Measurements from ENCODE around the gene NPTXR. TPM values are rescaled to one million over a fixed set of nuclear protein-coding genes. Genes with fewer than 3 reads are reported as not detected.

The NPTXR gene
- total and polyA plus RNA-seq, 8 donors: 0.46 to 19.6 (median 2.3) TPM

DNA sequence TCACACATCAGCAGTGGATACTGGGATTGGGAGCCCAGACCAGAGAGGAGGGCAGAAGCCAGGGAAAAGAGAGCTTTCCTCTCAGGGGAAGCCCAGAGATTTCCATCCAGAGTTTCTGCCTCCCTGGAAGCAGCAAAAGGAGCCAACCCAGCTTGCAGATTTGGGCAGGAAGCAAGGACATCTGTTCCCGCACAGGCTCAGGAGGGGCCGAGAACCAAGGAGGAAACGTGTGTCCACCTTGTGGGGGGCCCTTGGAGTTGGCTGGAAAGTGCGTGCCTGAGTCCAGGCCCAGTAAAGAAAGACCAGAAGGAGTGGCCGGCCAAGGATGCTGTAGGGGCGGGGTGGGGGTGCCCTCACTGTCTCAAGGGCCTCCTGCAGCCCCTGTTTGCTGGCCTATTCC, 6.0 kb upstream of the NPTXR start:
- Histone ChIP-seq H3K36me3 (no peaks in the 10 kb centered on the region), H3K27me3 (peaks cover 0 to 22% (median 0%) of the 10 kb centered on the region in 3 donors), H3K27ac (no peak overlapping the region), H3K4me3 (no peak overlapping the region), H3K4me1 (peaks cover 0 to under 1% (median 0%) of the 10 kb centered on the region in 4 donors), H3K9me3 (no peaks in the 10 kb centered on the region)
- DNase-seq: no peak
- TF ChIP-seq, protein P1, sequence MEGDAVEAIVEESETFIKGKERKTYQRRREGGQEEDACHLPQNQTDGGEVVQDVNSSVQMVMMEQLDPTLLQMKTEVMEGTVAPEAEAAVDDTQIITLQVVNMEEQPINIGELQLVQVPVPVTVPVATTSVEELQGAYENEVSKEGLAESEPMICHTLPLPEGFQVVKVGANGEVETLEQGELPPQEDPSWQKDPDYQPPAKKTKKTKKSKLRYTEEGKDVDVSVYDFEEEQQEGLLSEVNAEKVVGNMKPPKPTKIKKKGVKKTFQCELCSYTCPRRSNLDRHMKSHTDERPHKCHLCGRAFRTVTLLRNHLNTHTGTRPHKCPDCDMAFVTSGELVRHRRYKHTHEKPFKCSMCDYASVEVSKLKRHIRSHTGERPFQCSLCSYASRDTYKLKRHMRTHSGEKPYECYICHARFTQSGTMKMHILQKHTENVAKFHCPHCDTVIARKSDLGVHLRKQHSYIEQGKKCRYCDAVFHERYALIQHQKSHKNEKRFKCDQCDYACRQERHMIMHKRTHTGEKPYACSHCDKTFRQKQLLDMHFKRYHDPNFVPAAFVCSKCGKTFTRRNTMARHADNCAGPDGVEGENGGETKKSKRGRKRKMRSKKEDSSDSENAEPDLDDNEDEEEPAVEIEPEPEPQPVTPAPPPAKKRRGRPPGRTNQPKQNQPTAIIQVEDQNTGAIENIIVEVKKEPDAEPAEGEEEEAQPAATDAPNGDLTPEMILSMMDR (IDR thresholded peaks at IDR 0.05): no peak
- TF ChIP-seq POLR2A (IDR thresholded peaks at IDR 0.05) (no peak), EP300 (IDR thresholded peaks at IDR 0.05) (no peak), POLR2AphosphoS5 (IDR thresholded peaks at IDR 0.05) (no peak)
- 61 to 70% (median 67%) methylated on average over 6 of the region's 6 CpGs for WGBS, 5 donors
- intact Hi-C loops (cut with DNase I; ENCODE audit: low total_unique reads): loop anchor here (10.0 kb wide), 1 partner anchor 75 kb away; no protein-coding TSS in a partner anchor

DNA sequence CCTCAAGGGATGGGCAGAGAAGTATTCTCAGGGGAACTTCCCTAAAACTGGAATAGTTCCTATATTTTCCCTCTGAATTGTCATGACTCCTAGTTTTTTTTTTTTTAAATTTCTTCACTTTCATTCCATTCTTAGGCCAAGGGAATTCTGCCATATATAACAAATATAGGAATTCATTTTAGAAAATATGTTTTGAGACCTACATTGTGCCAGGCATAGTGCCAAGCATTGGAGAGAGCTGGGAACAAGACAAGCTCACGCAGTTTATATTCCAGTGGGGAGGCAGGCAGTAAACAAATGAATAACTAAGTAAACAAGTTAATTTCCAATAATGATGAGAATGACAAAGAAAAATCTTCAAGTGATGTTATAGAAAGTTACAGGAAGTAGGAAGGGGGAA, 2.6 kb upstream of the NPTXR start:
- Histone ChIP-seq H3K36me3 (no peaks in the 10 kb centered on the region), H3K4me1 (peaks cover 10 to 27% (median 22%) of the 10 kb centered on the region in 4 donors), H3K4me3 (no peak overlapping the region), H3K27me3 (peaks cover 0 to 48% (median 15%) of the 10 kb centered on the region in 3 donors), H3K27ac (no peak overlapping the region), H3K9me3 (no peaks in the 10 kb centered on the region)
- TF ChIP-seq EP300 (IDR thresholded peaks at IDR 0.05): no peak
- TF ChIP-seq, protein P1 (IDR thresholded peaks at IDR 0.05): no peak
- no peak for TF ChIP-seq POLR2A (IDR thresholded peaks at IDR 0.05)
- no peak for TF ChIP-seq POLR2AphosphoS5 (IDR thresholded peaks at IDR 0.05)
- DNase-seq: no peak
- WGBS, 5 donors: 73 to 83% (median 82%) methylated on average over 1 of the region's 1 CpG
- intact Hi-C loops (cut with DNase I; ENCODE audit: low total_unique reads): no loop called here

DNA sequence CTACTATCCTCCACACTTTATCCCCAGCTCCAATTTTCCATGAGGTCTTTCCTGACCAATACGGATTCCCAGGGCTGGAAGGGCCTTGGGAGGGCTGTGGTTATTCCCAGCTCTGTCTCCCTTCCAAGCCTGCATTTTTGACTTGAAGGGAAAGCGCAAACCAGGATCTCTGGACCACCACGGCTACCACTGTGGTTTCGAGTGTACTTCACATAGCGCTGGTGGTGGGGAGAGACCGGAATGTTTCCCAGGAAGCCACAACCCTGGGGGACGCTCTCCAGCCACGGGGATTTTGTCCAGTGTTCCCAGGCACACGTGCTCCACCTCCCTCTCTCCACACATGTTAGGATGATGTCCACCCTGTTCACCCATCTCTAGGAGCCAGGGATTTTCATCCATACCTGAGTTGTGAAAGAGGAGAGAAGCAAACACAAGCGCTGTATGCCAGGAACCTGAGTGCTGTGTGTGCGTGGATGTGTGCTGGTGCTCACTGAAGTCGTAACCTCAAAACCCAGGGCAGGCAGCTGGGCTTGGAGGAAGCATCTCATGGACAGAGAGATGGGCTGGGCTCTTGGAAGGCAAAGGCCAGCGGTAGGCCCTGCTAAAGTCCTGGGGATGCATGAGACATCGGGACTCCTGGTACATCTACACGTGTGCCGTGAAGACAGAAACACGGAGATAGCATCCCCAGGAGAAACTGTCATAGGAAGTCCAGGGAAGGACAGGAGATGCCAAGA, 1.3 kb upstream of the NPTXR start:
- intact Hi-C loops (cut with DNase I; ENCODE audit: low total_unique reads): no loop called here
- Histone ChIP-seq H3K27ac (peak overlapping the region in 1 of 5 donors; percentile 86), H3K4me1 (peaks cover 10 to 36% (median 27%) of the 10 kb centered on the region in 4 donors), H3K4me3 (no peak overlapping the region), H3K27me3 (peaks cover 0 to 49% (median 19%) of the 10 kb centered on the region in 3 donors), H3K9me3 (no peaks in the 10 kb centered on the region), H3K36me3 (no peaks in the 10 kb centered on the region)
- DNase-seq: no peak
- 52 to 66% (median 55%) methylated on average over 17 of the region's 17 CpGs for WGBS, 5 donors
- TF ChIP-seq, protein P1 (IDR thresholded peaks at IDR 0.05): no peak
- TF ChIP-seq POLR2A (IDR thresholded peaks at IDR 0.05) (no peak), POLR2AphosphoS5 (IDR thresholded peaks at IDR 0.05) (no peak), EP300 (IDR thresholded peaks at IDR 0.05) (no peak)

DNA sequence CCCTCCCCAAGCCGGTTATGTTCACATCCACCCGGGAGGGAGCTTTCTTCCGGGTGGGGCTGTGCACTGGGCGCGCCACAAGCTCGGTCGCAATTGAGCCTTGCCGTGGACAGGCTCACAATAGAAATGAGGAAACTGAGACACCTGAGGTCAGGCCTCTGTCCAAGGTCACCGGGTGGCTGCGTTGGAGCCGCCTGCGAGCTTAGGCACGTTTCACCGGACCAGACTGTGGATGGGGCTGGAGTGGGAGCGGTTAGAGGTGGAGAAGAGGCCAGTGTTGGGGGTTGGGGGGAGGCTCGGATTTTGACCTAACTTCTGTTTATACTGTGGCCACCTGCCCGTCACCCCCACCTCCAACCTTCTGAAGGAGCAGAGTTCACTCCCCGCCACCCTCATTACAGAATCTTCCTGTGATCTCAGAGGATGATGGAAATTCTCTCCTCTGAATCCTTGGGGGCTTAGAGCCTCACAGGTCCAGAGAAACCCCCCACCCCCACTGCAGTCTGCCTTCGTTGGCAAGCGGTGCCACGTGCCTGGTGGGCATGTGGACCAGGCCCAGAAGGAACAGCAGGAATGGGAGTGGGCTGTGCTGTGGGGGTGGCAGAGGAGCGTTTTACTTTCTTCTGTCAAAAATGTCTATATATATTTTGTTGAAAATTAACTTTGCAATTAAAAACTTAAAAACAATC, 631 bp upstream of the NPTXR start:
- H3K4me3 ChIP-seq: peak overlapping the region; percentile 48 to 60 (median 56)
- WGBS, 5 donors: 14 to 22% (median 17%) methylated on average over 12 to 22 of the region's 22 CpGs
- no peaks in the 10 kb centered on the region for H3K36me3 ChIP-seq
- peaks cover 10 to 36% (median 27%) of the 10 kb centered on the region in 4 donors for H3K4me1 ChIP-seq
- intact Hi-C loops (cut with DNase I; ENCODE audit: low total_unique reads): no loop called here
- TF ChIP-seq POLR2AphosphoS5 (IDR thresholded peaks at IDR 0.05) (no peak), POLR2A (IDR thresholded peaks at IDR 0.05) (no peak), EP300 (IDR thresholded peaks at IDR 0.05) (no peak)
- TF ChIP-seq, protein P1 (IDR thresholded peaks at IDR 0.05): no peak
- peaks cover 0 to 43% (median 19%) of the 10 kb centered on the region in 3 donors for H3K27me3 ChIP-seq
- H3K27ac ChIP-seq: peak overlapping the region in 4 of 5 donors; percentile 32 to 86 (median 59)
- H3K9me3 ChIP-seq: no peaks in the 10 kb centered on the region
- no peak for DNase-seq
